CD4-positive, alpha-beta T cell treated with Interleukin-10 for 1 hour (primary cell): Measurements from ENCODE around the gene CDHR1.

ENCODE experiments used
- DNase-seq: peaks from one replicate; pipeline ENCODE4 v3.0.0-alpha.2; 2020

The CDHR1 gene

GRCh38 chr10:84235096-84235495 is 40.8 kb downstream of the CDHR1 start:
- no peak for DNase-seq

- DNase-seq, result no peak
Observed at GRCh38 chr10:84236807-84237198, 42.5 kb downstream of the CDHR1 start.

- DNase-seq, result no peak
Observed at GRCh38 chr10:84237199-84238051, 43.1 kb downstream of the CDHR1 start.

GRCh38 chr10:84238909-84239308 is 44.6 kb downstream of the CDHR1 start:
- DNase-seq, result no peak

GRCh38 chr10:84241185-84241790 is 47.0 kb downstream of the CDHR1 start, which contains the start of gene LRIT1:
Gene LRIT1, minus strand, starts transcription at chr10:84241546. Its CDS starts 107 bp downstream, at chr10:84241439.
- no peak for DNase-seq

- DNase-seq, result no peak
Observed at GRCh38 chr10:84243759-84244158, 49.4 kb downstream of the CDHR1 start.

GRCh38 chr10:84244651-84245270 is 50.4 kb downstream of the CDHR1 start, which contains the start of gene RGR:
Gene RGR, plus strand, starts transcription at chr10:84245053. Its CDS starts 38 bp downstream, at chr10:84245091.
- no peak for DNase-seq

- no peak for DNase-seq
Observed at GRCh38 chr10:84247496-84247895, 53.2 kb downstream of the CDHR1 start.

- DNase-seq, result no peak
Observed at GRCh38 chr10:84248794-84249193, 54.5 kb downstream of the CDHR1 start.

- DNase-seq, result no peak
Observed at GRCh38 chr10:84254552-84255478, 60.5 kb downstream of the CDHR1 start.

GRCh38 chr10:84256510-84257342 is 62.4 kb downstream of the CDHR1 start:
- DNase-seq, result peak; percentile 30

GRCh38 chr10:84257343-84258020 is 63.1 kb downstream of the CDHR1 start:
- no peak for DNase-seq

GRCh38 chr10:84258034-84258695 is 63.8 kb downstream of the CDHR1 start:
- no peak for DNase-seq

- DNase-seq, result no peak
Observed at GRCh38 chr10:84261236-84261915, 67.0 kb downstream of the CDHR1 start.

- DNase-seq, result no peak
Observed at GRCh38 chr10:84262190-84262956, 68.0 kb downstream of the CDHR1 start.

- DNase-seq, result no peak
Observed at GRCh38 chr10:84263716-84264115, 69.4 kb downstream of the CDHR1 start.

- peak; percentile 69 for DNase-seq
Observed at GRCh38 chr10:84264611-84265141, 70.3 kb downstream of the CDHR1 start.

- no peak for DNase-seq
Observed at GRCh38 chr10:84265418-84265817, 71.1 kb downstream of the CDHR1 start.
